ENCODE measurements around the gene STX1B.
A peak's percentile ranks its signal among the peaks of the same experiment; 100 is the strongest.

Gene STX1B

DNA sequence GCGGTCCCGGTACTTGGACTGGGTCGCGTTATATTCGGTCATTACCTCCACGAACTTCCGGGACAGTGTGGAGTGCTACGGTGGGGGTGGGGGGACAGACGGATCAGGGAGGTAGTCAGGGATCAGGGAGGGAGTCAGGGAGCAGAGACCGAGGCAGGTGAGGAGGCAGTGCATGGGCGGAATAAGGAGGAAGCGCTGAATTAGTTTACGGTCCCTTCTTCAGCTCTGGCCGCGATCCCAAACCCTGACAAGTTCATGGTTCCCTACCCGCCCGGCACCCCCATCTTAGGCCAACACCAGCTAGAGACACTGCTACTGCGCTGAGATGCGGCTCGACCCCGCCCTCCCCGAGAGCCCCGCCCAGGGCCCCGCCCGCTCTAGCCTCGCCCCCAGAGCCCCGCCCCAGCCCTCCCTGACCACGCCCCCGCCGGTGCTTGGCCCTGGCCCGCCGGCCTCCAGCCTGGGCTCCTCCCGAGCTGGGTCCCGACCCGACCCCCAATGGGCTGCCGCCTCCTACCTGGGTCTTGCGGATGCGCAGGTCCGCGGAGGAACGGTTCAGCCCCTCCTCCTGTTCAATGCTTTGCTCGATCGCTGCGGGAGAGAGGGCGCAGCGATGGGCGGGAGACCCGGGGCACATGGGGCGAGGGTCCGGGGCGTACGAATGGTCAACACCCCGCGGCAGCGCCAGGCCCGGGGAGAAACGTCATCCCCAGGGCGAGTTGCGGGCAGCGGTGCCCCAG is 13.3 kb downstream of the STX1B start:
- intact Hi-C loops (cut with micrococcal nuclease), result loop anchor here (2.0 kb wide), 1 partner anchor 36 kb away; the partner anchor contains the start of gene STX4
- peaks cover 10% of the 10 kb centered on the region for H3K27me3 Mint-ChIP-seq
- H3K9me3 Mint-ChIP-seq, result no peaks in the 10 kb centered on the region
- H3K4me1 Mint-ChIP-seq (ENCODE audit: low read depth), result peaks cover 36% of the 10 kb centered on the region
- H3K4me3 Mint-ChIP-seq, result peak overlapping the region; percentile 75
- peaks cover 10% of the 10 kb centered on the region for H3K36me3 Mint-ChIP-seq (ENCODE audit: low read depth)
- H3K27ac Mint-ChIP-seq, result peak overlapping the region; percentile 91

GRCh38 chr16:30996324-30996984 is 14.0 kb downstream of the STX1B start:
- Mint-ChIP-seq H3K4me3 (peak overlapping the region; percentile 75), H3K27ac (peak overlapping the region; percentile 91), H3K27me3 (peaks cover 6% of the 10 kb centered on the region), H3K4me1 (ENCODE audit: low read depth) (peaks cover 36% of the 10 kb centered on the region), H3K36me3 (ENCODE audit: low read depth) (peaks cover 10% of the 10 kb centered on the region), H3K9me3 (no peaks in the 10 kb centered on the region)
- intact Hi-C loops (cut with micrococcal nuclease), result loop anchor here (2.0 kb wide), 1 partner anchor 36 kb away; the partner anchor contains the start of gene STX4

DNA sequence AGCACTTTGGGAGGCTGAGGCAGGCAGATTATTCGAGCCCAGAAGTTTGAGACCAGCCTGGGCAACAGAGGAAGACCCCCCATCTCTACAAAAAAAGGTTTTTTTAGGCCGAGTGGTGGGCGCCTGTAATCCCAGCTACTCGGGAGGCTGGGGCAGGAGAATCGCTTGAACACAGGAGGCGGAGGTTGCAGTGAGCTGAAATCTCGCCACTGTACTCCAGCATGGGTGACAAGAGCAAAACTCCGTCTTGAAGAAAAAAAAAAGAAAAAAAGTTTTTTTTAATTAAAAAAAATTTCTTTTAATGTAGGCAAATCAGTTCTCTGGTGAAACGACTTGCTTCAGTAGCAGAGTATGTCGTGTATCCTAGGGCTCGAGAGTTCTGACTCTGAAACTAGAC is 14.5 kb downstream of the STX1B start:
- H3K4me1 Mint-ChIP-seq (ENCODE audit: low read depth), result peaks cover 36% of the 10 kb centered on the region
- peak overlapping the region; percentile 75 for H3K4me3 Mint-ChIP-seq
- H3K36me3 Mint-ChIP-seq (ENCODE audit: low read depth), result peaks cover 10% of the 10 kb centered on the region
- peaks cover 5% of the 10 kb centered on the region for H3K27me3 Mint-ChIP-seq
- no peaks in the 10 kb centered on the region for H3K9me3 Mint-ChIP-seq
- H3K27ac Mint-ChIP-seq, result peak overlapping the region; percentile 91
- intact Hi-C loops (cut with micrococcal nuclease), result loop anchor here (2.0 kb wide), 1 partner anchor 37 kb away; the partner anchor contains the start of gene STX4

GRCh38 chr16:30992931-30993816 is 17.3 kb downstream of the STX1B start:
- H3K4me3 Mint-ChIP-seq, result no peak overlapping the region
- H3K27me3 Mint-ChIP-seq, result peaks cover 5% of the 10 kb centered on the region
- no peaks in the 10 kb centered on the region for H3K9me3 Mint-ChIP-seq
- peaks cover 17% of the 10 kb centered on the region for H3K36me3 Mint-ChIP-seq (ENCODE audit: low read depth)
- peaks cover 48% of the 10 kb centered on the region for H3K4me1 Mint-ChIP-seq (ENCODE audit: low read depth)
- peak overlapping the region; percentile 47 for H3K27ac Mint-ChIP-seq
- intact Hi-C loops (cut with micrococcal nuclease), result no loop called here

DNA sequence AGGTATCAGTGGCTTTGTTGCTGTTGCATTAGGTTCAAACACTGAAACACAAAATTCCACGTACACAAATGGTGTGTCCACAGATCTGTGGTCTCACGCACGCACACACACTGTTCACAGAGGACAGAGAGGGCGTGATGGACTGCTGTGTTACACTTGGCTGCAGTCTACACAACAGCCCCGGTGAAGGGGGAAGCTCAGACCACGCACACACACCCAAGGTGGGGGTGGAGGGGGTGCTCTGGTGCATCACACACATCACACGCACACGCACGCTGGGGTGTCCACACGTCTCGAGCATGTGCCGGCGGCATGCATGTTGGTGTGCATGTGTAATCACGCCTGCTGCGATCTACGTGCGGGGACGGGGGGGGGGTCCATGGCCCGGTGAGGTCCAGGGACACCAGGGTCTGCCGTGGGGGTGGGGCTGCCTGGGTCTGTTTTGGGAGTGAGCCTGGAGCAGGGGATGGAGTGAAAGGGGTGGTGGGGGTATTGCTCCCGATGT is 18.1 kb downstream of the STX1B start:
- Mint-ChIP-seq H3K27me3 (no peaks in the 10 kb centered on the region), H3K36me3 (ENCODE audit: low read depth) (peaks cover 23% of the 10 kb centered on the region), H3K9me3 (no peaks in the 10 kb centered on the region)

DNA sequence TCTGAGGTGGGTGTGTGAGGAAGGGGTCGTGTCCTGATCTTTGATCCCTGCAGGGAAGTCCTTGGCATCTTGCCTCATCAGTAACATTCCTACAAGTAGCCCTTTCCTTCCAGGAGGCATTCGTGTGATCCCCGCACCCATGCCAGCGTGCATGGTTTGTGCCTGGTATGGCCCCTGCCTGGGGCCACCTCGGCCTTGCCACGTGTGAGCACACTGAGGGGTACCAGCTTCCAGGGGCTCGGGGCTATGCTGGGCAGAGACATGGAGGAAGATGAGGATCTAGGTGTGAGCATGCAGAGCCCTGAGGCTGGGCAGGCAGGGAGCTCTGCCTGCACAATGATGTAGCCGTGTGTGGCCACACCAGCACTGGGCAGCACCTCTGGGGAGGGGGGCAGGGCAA is 19.4 kb downstream of the STX1B start:
- H3K27ac Mint-ChIP-seq, result no peak overlapping the region
- intact Hi-C loops (cut with micrococcal nuclease), result no loop called here
- no peaks in the 10 kb centered on the region for H3K27me3 Mint-ChIP-seq
- peaks cover 41% of the 10 kb centered on the region for H3K4me1 Mint-ChIP-seq (ENCODE audit: low read depth)
- H3K9me3 Mint-ChIP-seq, result no peaks in the 10 kb centered on the region
- peaks cover 28% of the 10 kb centered on the region for H3K36me3 Mint-ChIP-seq (ENCODE audit: low read depth)
- H3K4me3 Mint-ChIP-seq, result no peak overlapping the region

More for the DNA sequence above, 18.1 kb downstream of the STX1B start:
- Mint-ChIP-seq H3K4me3 (no peak overlapping the region), H3K4me1 (ENCODE audit: low read depth) (peaks cover 43% of the 10 kb centered on the region), H3K27ac (no peak overlapping the region)
- intact Hi-C loops (cut with micrococcal nuclease), result no loop called here

DNA sequence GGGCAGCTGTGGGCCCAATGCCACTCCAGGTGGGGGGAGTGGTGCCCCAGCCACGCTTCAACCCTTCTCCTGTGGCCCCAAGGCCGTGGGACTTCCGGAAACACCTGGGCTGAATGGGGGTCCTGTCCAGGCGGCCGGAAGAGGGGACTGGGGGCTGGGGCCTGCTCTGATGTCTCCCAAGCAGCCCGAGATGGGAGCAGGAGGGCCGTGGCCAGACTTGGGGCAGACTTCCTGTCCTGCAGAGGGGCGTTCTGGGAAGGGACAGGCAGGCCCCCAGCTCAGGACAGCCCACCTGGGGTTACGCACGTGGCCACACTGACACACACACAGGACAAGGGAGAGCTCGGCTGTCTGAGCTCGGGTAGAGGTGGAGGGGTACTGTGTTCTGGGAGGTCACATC is 20.3 kb downstream of the STX1B start:
- peaks cover 30% of the 10 kb centered on the region for H3K36me3 Mint-ChIP-seq (ENCODE audit: low read depth)
- H3K4me1 Mint-ChIP-seq (ENCODE audit: low read depth), result peaks cover 50% of the 10 kb centered on the region
- no peak overlapping the region for H3K27ac Mint-ChIP-seq
- no peak overlapping the region for H3K4me3 Mint-ChIP-seq
- no peaks in the 10 kb centered on the region for H3K9me3 Mint-ChIP-seq
- H3K27me3 Mint-ChIP-seq, result no peaks in the 10 kb centered on the region
- intact Hi-C loops (cut with micrococcal nuclease), result no loop called here

- Mint-ChIP-seq H3K36me3 (ENCODE audit: low read depth) (peaks cover 34% of the 10 kb centered on the region), H3K9me3 (no peaks in the 10 kb centered on the region), H3K27ac (peak overlapping the region; percentile 56), H3K4me3 (no peak overlapping the region), H3K27me3 (no peaks in the 10 kb centered on the region), H3K4me1 (ENCODE audit: low read depth) (peaks cover 53% of the 10 kb centered on the region)
- intact Hi-C loops (cut with micrococcal nuclease), result loop anchor here (5.0 kb wide), 1 partner anchor 83 kb away; the partner anchor contains the start of genes ZNF646 and ZNF668
These were observed 20.9 kb downstream of the STX1B start for GRCh38 chr16:30989469-30990047.

GRCh38 chr16:30987581-30988190 is 22.8 kb downstream of the STX1B start:
- peaks cover 47% of the 10 kb centered on the region for H3K4me1 Mint-ChIP-seq (ENCODE audit: low read depth)
- intact Hi-C loops (cut with micrococcal nuclease), result loop anchor here (5.0 kb wide), 1 partner anchor 85 kb away; the partner anchor contains the start of genes ZNF646 and ZNF668

GRCh38 chr16:30986129-30986991 is 24.1 kb downstream of the STX1B start:
- Mint-ChIP-seq H3K4me1 (ENCODE audit: low read depth) (peaks cover 41% of the 10 kb centered on the region), H3K27me3 (no peaks in the 10 kb centered on the region), H3K9me3 (no peaks in the 10 kb centered on the region), H3K36me3 (ENCODE audit: low read depth) (peaks cover 66% of the 10 kb centered on the region), H3K27ac (peak overlapping the region; percentile 88), H3K4me3 (peak overlapping the region; percentile 86)
- intact Hi-C loops (cut with micrococcal nuclease), result loop anchor here (5.0 kb wide), 1 partner anchor 86 kb away; the partner anchor contains the start of genes ZNF646 and ZNF668

More at GRCh38 chr16:30987581-30988190, 22.8 kb downstream of the STX1B start:
- H3K36me3 Mint-ChIP-seq (ENCODE audit: low read depth), result peaks cover 53% of the 10 kb centered on the region
- H3K27me3 Mint-ChIP-seq, result no peaks in the 10 kb centered on the region
- no peak overlapping the region for H3K27ac Mint-ChIP-seq
- no peaks in the 10 kb centered on the region for H3K9me3 Mint-ChIP-seq
- no peak overlapping the region for H3K4me3 Mint-ChIP-seq

- Mint-ChIP-seq H3K36me3 (ENCODE audit: low read depth) (peaks cover 74% of the 10 kb centered on the region), H3K4me3 (peak overlapping the region; percentile 86), H3K4me1 (ENCODE audit: low read depth) (peaks cover 41% of the 10 kb centered on the region), H3K9me3 (no peaks in the 10 kb centered on the region), H3K27ac (peak overlapping the region; percentile 88), H3K27me3 (no peaks in the 10 kb centered on the region)
- intact Hi-C loops (cut with micrococcal nuclease), result loop anchor here (1.0 to 5.0 kb wide), 4 partner anchors 87 to 883 kb away; partner anchors contain the start of genes ZNF646, ZNF668 and ZNF843
These were observed 24.9 kb downstream of the STX1B start for GRCh38 chr16:30985401-30986128.
